ENCODE results near the gene BRDT.
"Not testable (repeated sequence)": the region's sequence is repeated elsewhere in the genome, so short reads cannot be mapped to it uniquely, and the experiment has no call there.

The BRDT gene

DNA sequence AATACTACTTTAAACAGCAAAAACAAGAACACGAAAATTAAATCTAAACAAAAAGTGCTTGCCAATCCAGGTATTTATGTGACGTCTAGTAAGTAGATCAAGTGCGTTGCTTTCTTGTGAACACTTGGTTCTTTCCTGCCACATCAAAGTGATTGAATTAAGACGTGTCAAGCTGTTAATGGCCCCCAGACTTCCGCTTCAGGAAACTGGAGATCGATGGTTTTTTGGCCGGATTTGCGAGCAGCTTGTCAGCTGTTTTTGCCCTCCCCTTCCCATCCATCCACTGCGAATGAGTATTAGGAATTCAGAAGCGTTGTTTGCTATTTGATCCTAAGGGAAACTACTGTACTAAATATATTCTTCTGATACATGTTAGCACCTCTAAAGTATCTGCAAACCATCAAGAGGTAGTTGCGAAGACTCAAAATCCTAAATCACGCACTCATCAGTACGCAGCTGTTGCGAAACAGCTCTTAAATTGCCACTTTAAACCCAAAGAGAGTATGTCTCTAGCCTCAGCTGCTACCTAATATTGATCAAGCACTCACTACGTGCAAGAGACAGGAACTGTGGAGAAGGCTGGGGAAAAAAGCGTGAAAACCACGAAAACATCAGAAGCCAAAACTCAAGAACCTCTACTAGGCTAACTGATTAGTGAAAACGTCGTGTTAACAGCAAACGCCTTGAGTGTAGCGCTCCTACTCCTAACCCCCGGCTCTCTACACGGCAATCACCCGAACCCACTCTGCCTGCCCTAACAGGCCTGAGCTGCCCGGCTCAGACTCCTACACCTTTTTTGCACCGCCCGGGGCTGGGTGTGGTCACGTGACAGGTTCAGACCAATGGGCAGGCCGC, 473 bp upstream of the BRDT start:
- H3K4me3 Mint-ChIP-seq, result peak overlapping the region; percentile 34
- H3K27ac Mint-ChIP-seq, result no peak overlapping the region
- no peaks in the 10 kb centered on the region for H3K36me3 Mint-ChIP-seq (ENCODE audit: low read depth)
- H3K27me3 Mint-ChIP-seq, result no peaks in the 10 kb centered on the region
- no peaks in the 10 kb centered on the region for H3K9me3 Mint-ChIP-seq
- H3K4me1 Mint-ChIP-seq (ENCODE audit: low read depth), result peaks cover 12% of the 10 kb centered on the region

DNA sequence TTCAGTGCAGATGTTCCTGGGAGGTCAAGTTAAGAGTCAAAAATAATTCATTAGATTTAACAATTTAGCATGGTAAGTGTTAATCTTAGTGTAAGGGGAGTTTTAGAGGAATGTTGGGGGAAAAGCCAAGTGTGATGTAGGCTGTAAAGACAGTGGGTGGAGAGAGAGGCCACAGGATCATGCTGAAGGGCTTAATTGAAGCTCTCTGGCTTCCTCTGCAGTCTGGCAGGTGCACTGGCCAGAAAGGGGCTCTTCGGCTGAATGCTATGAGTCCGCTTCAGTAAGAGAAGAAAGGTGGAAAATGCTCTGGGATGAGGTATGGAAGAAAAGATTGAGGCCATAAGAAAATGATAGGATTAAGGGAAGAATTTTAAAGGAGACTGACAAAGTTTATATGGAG, 3.0 kb downstream of the BRDT start:
- Mint-ChIP-seq H3K27ac (no peak overlapping the region), H3K36me3 (ENCODE audit: low read depth) (no peaks in the 10 kb centered on the region), H3K4me1 (ENCODE audit: low read depth) (peaks cover 12% of the 10 kb centered on the region), H3K9me3 (no peaks in the 10 kb centered on the region), H3K4me3 (no peak overlapping the region), H3K27me3 (no peaks in the 10 kb centered on the region)

DNA sequence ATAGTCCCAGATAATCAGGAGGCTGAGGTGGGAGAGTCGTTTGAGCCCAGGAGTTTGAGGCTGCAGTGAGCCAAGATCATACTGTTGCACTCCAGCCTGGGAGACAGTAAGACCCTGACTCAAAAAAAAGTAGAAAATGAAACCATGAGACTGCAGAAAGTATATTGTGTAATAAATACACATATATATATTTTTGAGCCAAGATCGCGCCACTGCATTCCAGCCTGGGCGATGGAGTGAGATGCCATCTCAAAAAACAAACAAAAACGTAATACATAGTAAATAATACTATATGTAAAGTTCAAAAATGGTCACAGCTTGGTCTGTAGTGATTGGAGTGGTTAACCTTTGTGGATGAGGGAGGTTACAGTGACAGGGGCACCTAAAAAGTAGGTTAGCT, 9.7 kb downstream of the BRDT start:
- Mint-ChIP-seq H3K4me3 (no peak overlapping the region), H3K4me1 (ENCODE audit: low read depth) (no peaks in the 10 kb centered on the region), H3K36me3 (ENCODE audit: low read depth) (no peaks in the 10 kb centered on the region), H3K9me3 (no peaks in the 10 kb centered on the region), H3K27ac (no peak overlapping the region), H3K27me3 (peaks cover 6% of the 10 kb centered on the region)

DNA sequence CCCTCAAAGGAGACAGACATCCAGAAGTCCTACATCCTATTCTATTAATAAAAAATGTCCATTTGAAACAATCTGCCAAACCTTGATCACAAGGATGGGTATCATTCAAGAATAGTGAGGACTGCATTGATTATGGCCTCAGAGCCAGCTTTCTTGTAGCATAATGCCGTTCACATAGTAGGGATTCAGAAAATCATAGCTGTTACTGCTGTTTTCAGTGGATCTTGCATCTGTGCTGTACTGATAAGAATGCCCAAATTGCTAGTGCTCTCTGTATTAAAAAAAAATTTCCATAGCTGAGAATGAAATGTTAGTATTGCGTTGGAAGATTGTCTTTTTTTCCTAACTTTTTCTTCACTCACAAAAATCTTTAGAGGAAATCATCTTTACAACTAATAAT, 19.1 kb downstream of the BRDT start:
- H3K4me1 Mint-ChIP-seq (ENCODE audit: low read depth), result no peaks in the 10 kb centered on the region
- H3K4me3 Mint-ChIP-seq, result no peak overlapping the region
- no peak overlapping the region for H3K27ac Mint-ChIP-seq
- no peaks in the 10 kb centered on the region for H3K9me3 Mint-ChIP-seq
- H3K36me3 Mint-ChIP-seq (ENCODE audit: low read depth), result no peaks in the 10 kb centered on the region
- H3K27me3 Mint-ChIP-seq, result no peaks in the 10 kb centered on the region

GRCh38 chr1:91979383-91979782, 30.2 kb downstream of the BRDT start:
- Mint-ChIP-seq H3K27me3 (peaks cover 12% of the 10 kb centered on the region), H3K36me3 (ENCODE audit: low read depth) (no peaks in the 10 kb centered on the region), H3K9me3 (no peaks in the 10 kb centered on the region), H3K4me3 (no peak overlapping the region), H3K4me1 (ENCODE audit: low read depth) (no peaks in the 10 kb centered on the region), H3K27ac (no peak overlapping the region)

DNA sequence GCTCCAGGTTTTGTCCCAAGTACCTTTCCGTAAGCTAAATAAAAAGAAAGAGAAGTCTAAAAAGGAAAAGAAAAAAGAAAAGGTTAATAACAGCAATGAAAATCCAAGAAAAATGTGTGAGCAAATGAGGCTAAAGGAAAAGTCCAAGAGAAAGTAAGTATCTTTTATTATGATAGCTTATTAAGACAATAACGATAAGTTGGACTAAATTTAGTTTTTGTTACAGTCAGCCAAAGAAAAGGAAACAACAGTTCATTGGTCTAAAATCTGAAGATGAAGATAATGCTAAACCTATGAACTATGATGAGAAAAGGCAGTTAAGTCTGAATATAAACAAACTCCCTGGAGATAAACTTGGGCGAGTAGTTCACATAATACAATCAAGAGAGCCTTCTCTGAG, 31.5 kb downstream of the BRDT start:
- Mint-ChIP-seq H3K36me3 (ENCODE audit: low read depth) (no peaks in the 10 kb centered on the region), H3K9me3 (no peaks in the 10 kb centered on the region)

GRCh38 chr1:91981996-91982609, 32.9 kb downstream of the BRDT start:
- Mint-ChIP-seq H3K27ac (no peak overlapping the region), H3K9me3 (no peaks in the 10 kb centered on the region), H3K36me3 (ENCODE audit: low read depth) (no peaks in the 10 kb centered on the region), H3K4me1 (ENCODE audit: low read depth) (no peaks in the 10 kb centered on the region), H3K4me3 (no peak overlapping the region), H3K27me3 (peaks cover 7% of the 10 kb centered on the region)

More for the DNA sequence above, 31.5 kb downstream of the BRDT start:
- H3K27ac Mint-ChIP-seq, result no peak overlapping the region
- H3K4me3 Mint-ChIP-seq, result no peak overlapping the region
- H3K27me3 Mint-ChIP-seq, result peaks cover 12% of the 10 kb centered on the region
- no peaks in the 10 kb centered on the region for H3K4me1 Mint-ChIP-seq (ENCODE audit: low read depth)

DNA sequence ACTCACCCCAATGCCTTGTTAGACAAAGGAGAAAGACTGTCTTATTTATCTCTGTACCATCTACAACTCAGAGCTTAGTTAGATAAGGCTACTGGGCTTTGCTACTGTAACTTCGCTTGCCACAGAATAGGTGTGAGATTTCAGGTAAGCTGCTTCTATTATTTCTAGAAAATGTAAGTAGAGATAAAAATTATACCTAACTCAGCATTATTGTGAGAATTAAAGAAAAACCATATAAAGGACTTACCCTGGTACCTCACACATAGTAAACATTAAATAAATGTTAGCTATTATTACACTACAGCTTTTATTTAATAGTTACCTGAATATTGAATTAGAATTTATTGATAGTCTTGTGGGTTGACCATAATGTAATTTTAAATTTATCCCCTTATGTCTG, 44.1 kb downstream of the BRDT start:
- Mint-ChIP-seq H3K36me3 (ENCODE audit: low read depth) (no peaks in the 10 kb centered on the region), H3K4me3 (no peak overlapping the region), H3K27ac (no peak overlapping the region), H3K9me3 (no peaks in the 10 kb centered on the region), H3K27me3 (no peaks in the 10 kb centered on the region), H3K4me1 (ENCODE audit: low read depth) (no peaks in the 10 kb centered on the region)

DNA sequence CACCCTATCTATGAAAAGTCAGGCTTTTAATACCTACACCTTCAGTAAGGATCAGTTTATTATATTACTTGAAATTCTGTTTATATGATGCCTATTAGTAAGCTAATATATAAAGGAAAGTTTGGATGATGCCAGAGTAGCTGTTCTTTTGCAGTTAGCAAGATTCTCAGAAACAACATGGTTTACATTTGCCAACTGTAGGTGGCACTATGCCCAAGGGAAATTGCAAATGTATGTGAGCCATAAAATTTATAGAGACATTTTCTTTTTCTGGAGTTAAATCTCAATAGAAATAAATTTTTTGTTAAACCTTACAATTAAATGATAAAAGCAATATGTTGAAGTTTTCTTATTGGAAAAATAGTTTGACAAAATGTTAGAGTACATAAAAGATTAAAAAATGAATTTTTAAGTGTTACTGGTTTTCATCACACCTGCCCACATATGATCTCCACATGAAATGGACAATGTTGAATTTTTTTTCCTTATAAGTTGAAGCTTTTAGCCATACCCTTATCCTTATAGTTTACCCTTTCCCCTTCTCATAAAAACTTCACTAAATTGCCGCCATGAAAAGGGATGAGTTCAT, 48.5 kb downstream of the BRDT start:
- H3K9me3 Mint-ChIP-seq, result no peaks in the 10 kb centered on the region
- H3K36me3 Mint-ChIP-seq (ENCODE audit: low read depth), result no peaks in the 10 kb centered on the region
- H3K4me1 Mint-ChIP-seq (ENCODE audit: low read depth), result no peaks in the 10 kb centered on the region
- H3K27me3 Mint-ChIP-seq, result no peaks in the 10 kb centered on the region
- no peak overlapping the region for H3K27ac Mint-ChIP-seq
- H3K4me3 Mint-ChIP-seq, result no peak overlapping the region

GRCh38 chr1:92004129-92004528, 54.9 kb downstream of the BRDT start:
- H3K9me3 Mint-ChIP-seq, result no peaks in the 10 kb centered on the region
- no peaks in the 10 kb centered on the region for H3K27me3 Mint-ChIP-seq
- no peaks in the 10 kb centered on the region for H3K36me3 Mint-ChIP-seq (ENCODE audit: low read depth)
- no peak overlapping the region for H3K27ac Mint-ChIP-seq
- H3K4me1 Mint-ChIP-seq (ENCODE audit: low read depth), result no peaks in the 10 kb centered on the region
- no peak overlapping the region for H3K4me3 Mint-ChIP-seq

GRCh38 chr1:92013923-92014322, 64.7 kb downstream of the BRDT start:
- H3K4me3 Mint-ChIP-seq, result no peak overlapping the region

GRCh38 chr1:92016720-92017316, 67.6 kb downstream of the BRDT start:
- Mint-ChIP-seq H3K4me1 (ENCODE audit: low read depth) (peaks cover 16% of the 10 kb centered on the region), H3K36me3 (ENCODE audit: low read depth) (no peaks in the 10 kb centered on the region), H3K9me3 (no peaks in the 10 kb centered on the region), H3K27me3 (peaks cover 5% of the 10 kb centered on the region), H3K27ac (no peak overlapping the region), H3K4me3 (no peak overlapping the region)

More at GRCh38 chr1:92013923-92014322, 64.7 kb downstream of the BRDT start:
- H3K27me3 Mint-ChIP-seq, result peaks cover 4% of the 10 kb centered on the region
- no peaks in the 10 kb centered on the region for H3K36me3 Mint-ChIP-seq (ENCODE audit: low read depth)
- H3K9me3 Mint-ChIP-seq, result no peaks in the 10 kb centered on the region
- H3K4me1 Mint-ChIP-seq (ENCODE audit: low read depth), result peaks cover 16% of the 10 kb centered on the region
- no peak overlapping the region for H3K27ac Mint-ChIP-seq

DNA sequence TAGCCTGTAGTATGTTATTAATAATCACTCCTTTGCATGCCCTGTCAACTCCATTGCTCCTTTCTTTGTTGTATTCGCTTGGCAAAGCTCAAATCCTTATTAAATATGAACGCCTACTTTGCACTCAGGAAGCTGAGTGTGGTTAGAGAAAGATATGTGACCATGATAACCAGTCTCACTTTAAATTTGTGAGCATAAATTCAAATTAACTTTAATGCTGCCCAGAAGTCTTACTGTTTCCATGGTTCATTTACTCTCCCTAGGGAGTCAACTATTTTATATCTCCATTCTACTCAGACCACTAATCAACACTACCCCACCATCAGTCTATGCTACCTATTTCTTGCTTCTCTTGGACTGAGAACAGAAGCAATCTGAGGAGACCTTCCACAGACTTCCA, 68.5 kb downstream of the BRDT start:
- H3K27me3 Mint-ChIP-seq, result peaks cover 8% of the 10 kb centered on the region
- H3K36me3 Mint-ChIP-seq (ENCODE audit: low read depth), result no peaks in the 10 kb centered on the region
- no peak overlapping the region for H3K4me3 Mint-ChIP-seq
- H3K9me3 Mint-ChIP-seq, result no peaks in the 10 kb centered on the region
- H3K27ac Mint-ChIP-seq, result no peak overlapping the region
- H3K4me1 Mint-ChIP-seq (ENCODE audit: low read depth), result peaks cover 16% of the 10 kb centered on the region

- peaks cover 11% of the 10 kb centered on the region for H3K4me1 Mint-ChIP-seq (ENCODE audit: low read depth)
- H3K36me3 Mint-ChIP-seq (ENCODE audit: low read depth); H3K27ac Mint-ChIP-seq; H3K9me3 Mint-ChIP-seq; H3K4me3 Mint-ChIP-seq: not testable (repeated sequence)
- H3K27me3 Mint-ChIP-seq, result peaks cover 41% of the 10 kb centered on the region
Measured at GRCh38 chr1:92026042-92026441, 76.8 kb downstream of the BRDT start.

- Mint-ChIP-seq H3K27me3 (peaks cover 40% of the 10 kb centered on the region), H3K36me3 (ENCODE audit: low read depth) (no peaks in the 10 kb centered on the region), H3K4me1 (ENCODE audit: low read depth) (peaks cover 11% of the 10 kb centered on the region), H3K27ac (no peak overlapping the region), H3K9me3 (no peaks in the 10 kb centered on the region), H3K4me3 (no peak overlapping the region)
Measured at GRCh38 chr1:92026806-92027205, 77.6 kb downstream of the BRDT start.

Data from stimulated activated naive CD8-positive, alpha-beta T cell treated with anti-CD3 and anti-CD28 coated beads, Interleukin-15, Interleukin-2, amounts not matched to agents 100 ng/mL and 50 ng/mL, for 24 hours (primary cell).